Muscle of back (tissue), 13 donors: Measurements from ENCODE around the gene TNFRSF9. TPM values are rescaled to one million over a fixed set of nuclear protein-coding genes. Genes with fewer than 3 reads are reported as not detected.
"Not testable (repeated sequence)": the region's sequence is repeated elsewhere in the genome, so short reads cannot be mapped to it uniquely, and the experiment has no call there.

Source experiments
- DNase-seq, 3 donors: peaks; one replicate each; pipeline versions ENCODE4 v3.0.0 to v3.0.0-alpha.2; 2013
- long read RNA-seq, 9 donors: transcript quantifications; one replicate each; lab custom pipeline, GENCODE V29; 2026
- polyA plus RNA-seq, 10 donors: library from polyadenylated mRNA; unstranded; fragments of 120-200 nt; gene quantifications; one replicate each; pipeline ENCODE4 v1.2.1, GENCODE V29; 2013; ENCODE audit not compliant: insufficient read length in 10 of 10

Gene TNFRSF9
- under 1 TPM; 0.05 to 0.30 (median 0.13) TPM for polyA plus RNA-seq
- long read RNA-seq, donor 1: 0 reads
- long read RNA-seq, donor 2, partial matches to known transcripts: 279 of 403 reads
- long read RNA-seq, donor 2, other reads (novel, unspliced or antisense): 124 of 403 reads
- long read RNA-seq, donor 3: 0 reads
- long read RNA-seq, donor 4: 0 reads
- long read RNA-seq, donor 5: 0 reads
- long read RNA-seq, donor 6: 0 reads
- long read RNA-seq, donor 7: 0 reads
- long read RNA-seq, donor 8: 0 reads
- long read RNA-seq, donor 9: 0 reads

- DNase-seq: no peak
Measured at GRCh38 chr1:7940745-7941436, at the start of gene TNFRSF9. Gene TNFRSF9 (minus strand): TSS chr1:7940839. CDS start chr1:7939994, 845 bp downstream.

GRCh38 chr1:7989762-7990428 lies 49.3 kb upstream of the TNFRSF9 start:
- no peak for DNase-seq

GRCh38 chr1:7988576-7988975 lies 47.9 kb upstream of the TNFRSF9 start:
- DNase-seq: no peak

GRCh38 chr1:7987528-7987927 lies 46.9 kb upstream of the TNFRSF9 start:
- no peak for DNase-seq

GRCh38 chr1:7985851-7986612 lies 45.4 kb upstream of the TNFRSF9 start:
- DNase-seq: no peak

GRCh38 chr1:7984811-7985210 lies 44.2 kb upstream of the TNFRSF9 start:
- DNase-seq: no peak

GRCh38 chr1:7983086-7983778 lies 42.6 kb upstream of the TNFRSF9 start:
- DNase-seq: no peak

- no peak for DNase-seq
Measured at GRCh38 chr1:7980984-7981383, 40.3 kb upstream of the TNFRSF9 start.

- DNase-seq: peak in 2 of 3 donors; percentile 42 to 52
Measured at GRCh38 chr1:7975212-7975865, 34.7 kb upstream of the TNFRSF9 start.

- DNase-seq: no peak
Measured at GRCh38 chr1:7973086-7973485, 32.4 kb upstream of the TNFRSF9 start.

- DNase-seq: no peak
Measured at GRCh38 chr1:7972285-7972684, 31.6 kb upstream of the TNFRSF9 start.

GRCh38 chr1:7971024-7971423 lies 30.4 kb upstream of the TNFRSF9 start:
- no peak for DNase-seq

GRCh38 chr1:7970246-7970645 lies 29.6 kb upstream of the TNFRSF9 start:
- no peak for DNase-seq

- DNase-seq: no peak
Measured at GRCh38 chr1:7967651-7968050, 27.0 kb upstream of the TNFRSF9 start.

GRCh38 chr1:7967196-7967595 lies 26.6 kb upstream of the TNFRSF9 start:
- no peak for DNase-seq

- no peak for DNase-seq
Measured at GRCh38 chr1:7964476-7964875, 23.8 kb upstream of the TNFRSF9 start.

GRCh38 chr1:7963841-7964240 lies 23.2 kb upstream of the TNFRSF9 start:
- DNase-seq: not testable (repeated sequence)

GRCh38 chr1:7963378-7963730 lies 22.7 kb upstream of the TNFRSF9 start:
- DNase-seq: not testable (repeated sequence)

GRCh38 chr1:7962636-7963377 lies 22.2 kb upstream of the TNFRSF9 start:
- DNase-seq: no peak

GRCh38 chr1:7962014-7962335 lies 21.3 kb upstream of the TNFRSF9 start:
- no peak for DNase-seq
